Mesendoderm (in vitro differentiated cells): ENCODE measurements around the gene GMCL1.

Source experiments
- DNase-seq: peaks from one replicate; pipeline ENCODE4 v3.0.0; 2013
- H2AK5ac ChIP-seq: 2 replicates; pipeline ENCODE4 v1.6.1; 2013; ENCODE audit warnings: low read length, inconsistent platforms
- H2BK120ac ChIP-seq: 2 replicates; pipeline ENCODE4 v1.6.1; 2013; ENCODE audit warnings: low read depth, mild to moderate bottlenecking, low read length, moderate library complexity, mixed read lengths
- H2BK15ac ChIP-seq: replicated peaks from 2 replicates; pipeline ENCODE4 v1.6.1; 2013; ENCODE audit warnings: low read depth, mild to moderate bottlenecking, moderate library complexity
- H2BK5ac ChIP-seq: 2 replicates; pipeline ENCODE4 v1.6.1; 2013; ENCODE audit warnings: low read length, inconsistent platforms
- H3K18ac ChIP-seq: 2 replicates; pipeline ENCODE4 v1.6.1; 2013; ENCODE audit warnings: mild to moderate bottlenecking, low read length, mixed read lengths
- H3K23ac ChIP-seq: one replicate; pipeline ENCODE4 v1.6.1; 2013; ENCODE audit warnings: low read length
- H3K27ac ChIP-seq: 2 replicates; pipeline ENCODE4 v1.5.1; 2013; ENCODE audit warnings: low read depth, mild to moderate bottlenecking, inconsistent platforms, low read length, moderate library complexity
- H3K27me3 ChIP-seq: 2 replicates; pipeline ENCODE4 v1.6.1; 2013; ENCODE audit warnings: low read length, control low read depth, mild to moderate bottlenecking, inconsistent platforms; ENCODE audit not compliant: insufficient read depth, poor library complexity
- H3K36me3 ChIP-seq: 2 replicates; pipeline ENCODE4 v1.6.1; 2013; ENCODE audit warnings: low read length, inconsistent platforms; ENCODE audit not compliant: control insufficient read depth, insufficient read depth
- H3K4ac ChIP-seq: one replicate; pipeline ENCODE4 v1.6.1; 2013; ENCODE audit warnings: low read depth, mild to moderate bottlenecking, low read length, moderate library complexity
- H3K4me1 ChIP-seq: 2 replicates; pipeline ENCODE4 v1.6.1; 2013; ENCODE audit warnings: low read depth, low read length, inconsistent platforms; ENCODE audit not compliant: control insufficient read depth
- H3K4me2 ChIP-seq: 2 replicates; pipeline ENCODE4 v1.6.1; 2013; ENCODE audit warnings: low read length
- H3K4me3 ChIP-seq: 2 replicates; pipeline ENCODE4 v1.5.1; 2013; ENCODE audit warnings: mild to moderate bottlenecking, low read length
- H3K56ac ChIP-seq: one replicate; pipeline ENCODE4 v1.6.1; 2013; ENCODE audit warnings: low read length
- H3K79me1 ChIP-seq: 2 replicates; pipeline ENCODE4 v1.6.1; 2013; ENCODE audit warnings: low read length, inconsistent platforms
- H3K79me2 ChIP-seq: 2 replicates; pipeline ENCODE4 v1.6.1; 2013; ENCODE audit warnings: mild to moderate bottlenecking, low read length; ENCODE audit not compliant: control insufficient read depth, insufficient read depth
- H3K9ac ChIP-seq: 2 replicates; pipeline ENCODE4 v1.6.1; 2013; ENCODE audit warnings: low read length, inconsistent platforms
- H4K5ac ChIP-seq: one replicate; pipeline ENCODE4 v1.6.1; 2013; ENCODE audit warnings: low read length
- H4K8ac ChIP-seq: one replicate; pipeline ENCODE4 v1.6.1; 2013; ENCODE audit warnings: low read depth, mild to moderate bottlenecking, control low read depth, low read length, moderate library complexity
- WGBS: extraction: QIAGEN DNeasy Blood & Tissue Kit; methylation state at CpG from one replicate; pipeline ENCODE4 v1.1.7; 2013; ENCODE audit warnings: low lambda C conversion rate, missing lambda C conversion rate; ENCODE audit not compliant: insufficient coverage; ENCODE audit errors: extremely low coverage; 5-methylcytosine and 5-hydroxymethylcytosine counted together

GMCL1 gene

DNA sequence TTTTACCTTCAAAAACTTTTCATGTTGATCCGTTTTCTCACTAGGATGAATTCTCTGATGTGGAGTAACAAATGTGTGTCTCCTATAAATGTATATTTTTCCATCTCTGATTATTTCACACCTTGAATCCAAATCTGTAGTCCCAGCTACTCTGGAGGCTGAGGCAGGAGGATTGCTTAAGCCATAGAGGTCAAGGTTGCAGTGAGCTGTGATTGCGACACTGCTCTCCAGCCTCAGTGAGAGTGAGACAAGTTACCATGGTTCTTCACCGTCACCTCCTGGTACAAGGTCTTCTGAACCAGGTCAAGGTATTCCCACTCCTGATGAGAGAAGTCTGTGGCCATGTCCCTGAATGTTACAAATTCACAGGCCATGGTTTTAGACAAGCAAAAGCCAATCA is 15.1 kb downstream of the GMCL1 start:
- H3K36me3 ChIP-seq, result peaks cover 2% of the 10 kb centered on the region
- no peaks in the 10 kb centered on the region for H3K79me2 ChIP-seq

DNA sequence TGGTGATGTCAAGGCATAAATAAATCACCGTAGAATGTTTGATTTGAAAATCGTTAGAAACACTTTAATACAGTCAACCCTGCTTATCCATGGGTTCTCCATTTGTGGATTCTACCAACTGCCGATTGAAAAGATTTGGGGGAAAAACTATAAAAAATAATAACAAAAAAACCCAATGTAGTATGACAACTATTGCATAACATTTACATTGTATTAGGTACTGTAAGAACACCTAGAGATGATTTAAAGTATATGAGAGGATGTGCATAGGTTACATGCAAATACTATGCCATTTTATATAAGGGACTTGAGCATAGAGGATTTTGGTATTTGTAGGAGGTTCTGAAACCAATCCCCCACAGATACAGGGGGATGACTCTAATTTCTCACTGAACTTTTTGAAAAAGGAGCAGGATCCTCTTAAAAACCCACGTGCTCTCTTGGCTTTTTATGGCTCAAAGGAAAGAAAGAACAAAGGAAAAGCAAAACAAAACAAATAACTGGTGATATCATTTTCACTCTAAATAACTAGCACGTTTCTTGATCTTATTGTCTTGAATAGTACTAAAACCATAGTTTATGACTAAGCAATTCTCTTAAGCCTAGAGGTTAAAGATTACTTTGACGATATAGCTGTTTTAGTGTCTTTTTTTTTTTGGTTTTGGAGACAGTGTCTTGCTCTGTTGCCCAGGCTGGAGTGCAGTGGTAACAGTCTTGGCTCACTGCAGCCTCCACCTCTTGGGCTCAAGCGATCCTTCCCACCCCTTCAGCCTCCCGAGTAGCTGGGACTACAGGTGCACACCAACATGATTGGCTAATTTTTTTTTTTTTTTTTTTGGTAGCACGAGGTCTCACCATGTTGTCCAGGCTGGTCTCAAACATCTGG is 17.0 kb downstream of the GMCL1 start:
- Histone ChIP-seq H2BK15ac (no peak overlapping the region), H3K23ac (no peak overlapping the region), H2AK5ac (no peak overlapping the region), H3K9ac (no peak overlapping the region), H3K27ac (peak overlapping the region; percentile 38), H3K79me2 (no peaks in the 10 kb centered on the region), H3K36me3 (peaks cover 2% of the 10 kb centered on the region), H3K27me3 (no peaks in the 10 kb centered on the region), H4K8ac (no peak overlapping the region), H3K79me1 (no peaks in the 10 kb centered on the region), H3K4me3 (no peak overlapping the region), H3K4me1 (no peaks in the 10 kb centered on the region), H4K5ac (no peak overlapping the region), H3K56ac (no peak overlapping the region), H2BK5ac (no peak overlapping the region), H3K18ac (no peak overlapping the region), H3K4me2 (no peak overlapping the region), H3K4ac (no peak overlapping the region), H2BK120ac (no peak overlapping the region)
- no peak for DNase-seq
- no CpG with 5 or more reads among the region's 9 CpGs for WGBS

More for the DNA sequence above, 15.1 kb downstream of the GMCL1 start:
- Histone ChIP-seq H3K4me3 (no peak overlapping the region), H3K4ac (no peak overlapping the region), H3K27ac (no peak overlapping the region), H3K4me1 (peaks cover 2% of the 10 kb centered on the region), H2BK15ac (no peak overlapping the region), H3K18ac (no peak overlapping the region), H2AK5ac (no peak overlapping the region), H3K9ac (no peak overlapping the region), H3K79me1 (no peaks in the 10 kb centered on the region), H4K5ac (no peak overlapping the region), H3K4me2 (no peak overlapping the region), H2BK5ac (no peak overlapping the region), H3K23ac (no peak overlapping the region), H3K56ac (no peak overlapping the region), H3K27me3 (no peaks in the 10 kb centered on the region), H2BK120ac (no peak overlapping the region), H4K8ac (no peak overlapping the region)
- no peak for DNase-seq
- no CpG with 5 or more reads among the region's 3 CpGs for WGBS

DNA sequence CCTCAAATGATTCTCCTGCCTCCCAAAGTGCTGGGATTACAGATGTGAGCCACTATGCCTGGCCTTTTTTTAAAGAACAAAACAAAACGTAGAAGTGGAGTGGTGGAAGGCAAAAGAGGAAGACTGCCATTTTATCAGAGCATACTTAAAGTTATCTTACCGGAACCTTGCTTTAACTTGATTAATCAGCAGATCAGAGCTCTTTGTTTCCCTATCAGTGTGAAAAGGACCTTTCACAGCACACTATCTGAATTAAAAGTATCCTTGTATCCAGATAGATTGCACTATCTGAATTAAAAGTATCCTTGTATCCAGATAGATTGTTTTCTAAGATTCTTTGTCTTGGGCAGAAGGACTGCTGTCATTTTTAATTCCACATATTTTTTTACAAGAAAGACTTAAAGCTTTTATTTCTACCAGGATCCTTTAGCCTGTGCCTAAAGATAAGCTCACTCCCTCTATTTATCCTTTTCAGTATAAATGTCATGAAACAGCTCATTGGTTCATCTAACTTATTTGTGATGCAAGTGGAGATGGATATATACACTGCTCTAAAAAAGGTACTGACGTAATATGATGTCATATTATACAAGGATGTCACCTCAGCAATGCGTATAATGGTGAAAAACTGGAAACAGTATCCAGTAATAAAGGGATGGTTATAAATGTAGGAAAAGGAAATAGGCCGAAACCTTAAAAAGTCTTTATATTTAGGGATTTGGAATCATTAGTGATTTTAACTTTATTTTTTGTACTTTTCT is 17.8 kb downstream of the GMCL1 start:
- Histone ChIP-seq H3K4me2 (no peak overlapping the region), H2BK5ac (no peak overlapping the region), H3K56ac (no peak overlapping the region), H3K23ac (no peak overlapping the region), H3K4me3 (no peak overlapping the region), H3K9ac (no peak overlapping the region), H3K36me3 (peaks cover 2% of the 10 kb centered on the region), H3K79me1 (no peaks in the 10 kb centered on the region), H2AK5ac (no peak overlapping the region), H2BK120ac (no peak overlapping the region), H3K27ac (peak overlapping the region; percentile 38), H2BK15ac (no peak overlapping the region), H3K27me3 (no peaks in the 10 kb centered on the region), H4K8ac (no peak overlapping the region), H4K5ac (no peak overlapping the region), H3K4me1 (no peaks in the 10 kb centered on the region), H3K79me2 (no peaks in the 10 kb centered on the region), H3K18ac (no peak overlapping the region), H3K4ac (no peak overlapping the region)
- peak; percentile 63 for DNase-seq
- no CpG with 5 or more reads among the region's 5 CpGs for WGBS

DNA sequence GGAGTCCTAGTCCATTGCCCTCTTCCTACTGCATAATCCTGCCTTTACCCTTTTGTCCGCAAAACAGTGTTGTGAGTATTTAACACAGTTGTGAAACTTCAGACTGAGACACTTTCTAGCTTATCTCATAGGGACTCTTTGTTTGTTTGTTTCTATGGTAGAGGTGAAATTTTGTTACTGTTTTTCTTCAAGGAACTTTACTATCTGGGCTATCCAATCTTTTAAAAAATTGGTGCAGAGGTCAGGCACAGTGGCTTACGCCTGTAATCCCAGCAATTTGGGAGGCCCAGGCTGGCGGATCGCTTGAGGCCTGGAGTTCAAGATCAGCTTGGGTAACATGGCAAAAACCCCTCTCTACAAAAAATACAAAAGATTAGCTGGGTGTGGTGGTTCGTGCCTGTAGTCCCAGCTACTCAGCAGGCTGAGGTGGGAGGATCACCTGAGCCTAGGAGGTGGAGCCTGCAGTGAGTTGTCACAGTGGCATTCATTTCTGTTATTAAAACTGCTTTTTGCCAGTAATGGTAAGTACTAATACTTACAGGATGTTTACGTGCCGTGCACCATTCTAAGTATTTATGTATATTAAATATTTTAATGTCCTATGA is 18.8 kb downstream of the GMCL1 start:
- no peak overlapping the region for H3K18ac ChIP-seq
- no peak overlapping the region for H2BK120ac ChIP-seq
- DNase-seq, result no peak
- no peak overlapping the region for H2BK5ac ChIP-seq
- H2BK15ac ChIP-seq, result no peak overlapping the region
- no peak overlapping the region for H3K23ac ChIP-seq
- H3K4me3 ChIP-seq, result no peak overlapping the region
- no peak overlapping the region for H4K8ac ChIP-seq
- H3K79me1 ChIP-seq, result no peaks in the 10 kb centered on the region
- H3K36me3 ChIP-seq, result peaks cover 2% of the 10 kb centered on the region
- no peaks in the 10 kb centered on the region for H3K4me1 ChIP-seq
- H3K9ac ChIP-seq, result peak overlapping the region; percentile 37
- no peak overlapping the region for H3K4ac ChIP-seq
- H3K56ac ChIP-seq, result no peak overlapping the region
- no CpG with 5 or more reads among the region's 7 CpGs for WGBS
- H3K79me2 ChIP-seq, result no peaks in the 10 kb centered on the region
- H4K5ac ChIP-seq, result no peak overlapping the region
- no peak overlapping the region for H2AK5ac ChIP-seq
- no peaks in the 10 kb centered on the region for H3K27me3 ChIP-seq
- no peak overlapping the region for H3K27ac ChIP-seq
- H3K4me2 ChIP-seq, result no peak overlapping the region

DNA sequence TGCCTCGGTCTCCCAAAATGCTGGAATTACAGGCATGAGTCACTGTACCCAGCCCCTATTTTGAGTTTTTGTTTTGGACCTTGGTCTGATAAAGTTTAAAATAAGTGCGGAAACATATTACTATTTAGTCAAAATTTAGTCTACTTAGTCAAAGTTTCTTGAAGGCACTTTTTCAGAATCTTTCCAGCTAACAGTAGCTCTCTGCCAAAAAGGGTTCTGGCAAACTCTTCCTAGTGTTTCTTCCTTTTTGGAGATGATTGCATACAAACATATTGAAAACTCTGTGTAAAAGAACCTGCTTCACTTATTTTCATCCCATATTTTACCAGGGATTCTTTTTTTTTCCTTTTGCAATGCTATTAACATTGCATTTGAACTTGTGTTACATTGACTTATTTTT is 28.8 kb downstream of the GMCL1 start:
- no peak overlapping the region for H3K4me3 ChIP-seq
- H3K9ac ChIP-seq, result no peak overlapping the region
- H3K79me2 ChIP-seq, result no peaks in the 10 kb centered on the region
- no peaks in the 10 kb centered on the region for H3K36me3 ChIP-seq
- H2BK120ac ChIP-seq, result no peak overlapping the region
- WGBS, result no CpG with 5 or more reads among the region's 2 CpGs
- H3K4ac ChIP-seq, result no peak overlapping the region
- no peaks in the 10 kb centered on the region for H3K4me1 ChIP-seq
- no peak overlapping the region for H3K18ac ChIP-seq
- H2BK5ac ChIP-seq, result no peak overlapping the region
- no peak overlapping the region for H3K4me2 ChIP-seq
- no peak overlapping the region for H4K5ac ChIP-seq
- H3K56ac ChIP-seq, result no peak overlapping the region
- DNase-seq, result no peak
- H3K27me3 ChIP-seq, result no peaks in the 10 kb centered on the region
- H3K23ac ChIP-seq, result no peak overlapping the region
- no peaks in the 10 kb centered on the region for H3K79me1 ChIP-seq
- no peak overlapping the region for H3K27ac ChIP-seq
- no peak overlapping the region for H2AK5ac ChIP-seq
- H4K8ac ChIP-seq, result no peak overlapping the region
- no peak overlapping the region for H2BK15ac ChIP-seq
